H9 (cell line): ENCODE data around the gene VWF. TPM values are rescaled to one million over a fixed set of nuclear protein-coding genes. Genes with fewer than 3 reads are reported as not detected.

Experiments used
- DNase-seq: peaks from one replicate; pipeline ENCODE4 v3.0.0-alpha.2; 2017
- H2AFZ ChIP-seq: one replicate; pipeline ENCODE4 v1.6.1; 2013; ENCODE audit warnings: mild to moderate bottlenecking, low read length, control low read depth, moderate library complexity
- H2AK5ac ChIP-seq: 2 replicates; pipeline ENCODE4 v1.6.1; 2013; ENCODE audit warnings: low read length, control low read depth, mixed read lengths; ENCODE audit not compliant: insufficient read length
- H2BK120ac ChIP-seq: one replicate; pipeline ENCODE4 v1.6.1; 2013; ENCODE audit warnings: low read depth, mild to moderate bottlenecking, low read length, control low read depth, inconsistent platforms; ENCODE audit not compliant: poor library complexity, severe bottlenecking
- H2BK12ac ChIP-seq: 2 replicates; pipeline ENCODE4 v1.6.1; 2013; ENCODE audit warnings: low read length, control low read depth, mixed read lengths, low read depth; ENCODE audit not compliant: insufficient read length
- H2BK15ac ChIP-seq: 2 replicates; pipeline ENCODE4 v1.6.1; 2013; ENCODE audit warnings: low read depth, low read length, control low read depth
- H2BK20ac ChIP-seq: one replicate; pipeline ENCODE4 v1.6.1; 2013; ENCODE audit warnings: low read depth, mild to moderate bottlenecking, low read length, control low read depth, inconsistent platforms; ENCODE audit not compliant: poor library complexity, severe bottlenecking
- H2BK5ac ChIP-seq: 2 replicates; pipeline ENCODE4 v1.6.1; 2013; ENCODE audit warnings: low read length, control low read depth, mixed read lengths; ENCODE audit not compliant: insufficient read length
- H3K14ac ChIP-seq: 2 replicates; pipeline ENCODE4 v1.6.1; 2013; ENCODE audit warnings: low read length, control low read depth; ENCODE audit not compliant: insufficient read depth
- H3K18ac ChIP-seq: 2 replicates; pipeline ENCODE4 v1.6.1; 2013; ENCODE audit warnings: low read depth, mild to moderate bottlenecking, mixed read lengths, low read length, control low read depth; ENCODE audit not compliant: insufficient read length
- H3K23ac ChIP-seq: 2 replicates; pipeline ENCODE4 v1.6.1; 2013; ENCODE audit warnings: low read length, control low read depth, mixed read lengths, low read depth; ENCODE audit not compliant: insufficient read length
- H3K23me2 ChIP-seq: 2 replicates; pipeline ENCODE4 v1.6.1; 2013; ENCODE audit warnings: low read depth, mild to moderate bottlenecking, mixed read lengths, low read length, control low read depth; ENCODE audit not compliant: insufficient read length, poor library complexity, severe bottlenecking
- H3K27ac ChIP-seq: 2 replicates; pipeline ENCODE4 v1.5.1; 2013; ENCODE audit warnings: low read length, control low read depth, mixed read lengths, low read depth; ENCODE audit not compliant: insufficient read length
- H3K27me3 ChIP-seq: 2 replicates; pipeline ENCODE4 v1.6.1; 2013; ENCODE audit warnings: low read length, control low read depth, inconsistent platforms; ENCODE audit not compliant: insufficient read depth
- H3K4ac ChIP-seq: 2 replicates; pipeline ENCODE4 v1.6.1; 2013; ENCODE audit warnings: low read depth, mild to moderate bottlenecking, control low read depth, inconsistent platforms, low read length, moderate library complexity
- H3K4me1 ChIP-seq: 2 replicates; pipeline ENCODE4 v1.6.1; 2013; ENCODE audit warnings: low read length, control low read depth, inconsistent platforms; ENCODE audit not compliant: insufficient read depth
- H3K4me2 ChIP-seq: 2 replicates; pipeline ENCODE4 v1.6.1; 2013; ENCODE audit warnings: low read length, control low read depth, mixed read lengths; ENCODE audit not compliant: insufficient read length, insufficient read depth
- H3K56ac ChIP-seq: 2 replicates; pipeline ENCODE4 v1.6.1; 2013; ENCODE audit warnings: low read depth, mild to moderate bottlenecking, mixed read lengths, low read length, control low read depth; ENCODE audit not compliant: insufficient read length
- H3K79me1 ChIP-seq: 2 replicates; pipeline ENCODE4 v1.6.1; 2013; ENCODE audit warnings: low read depth, mild to moderate bottlenecking, moderate library complexity, low read length, control low read depth, inconsistent platforms; ENCODE audit not compliant: insufficient read depth, poor library complexity, severe bottlenecking
- H3K79me2 ChIP-seq: 2 replicates; pipeline ENCODE4 v1.6.1; 2013; ENCODE audit warnings: low read length, control low read depth, inconsistent platforms; ENCODE audit not compliant: insufficient read depth
- H3K9ac ChIP-seq: 2 replicates; pipeline ENCODE4 v1.6.1; 2013; ENCODE audit warnings: low read length, control low read depth, mixed read lengths; ENCODE audit not compliant: insufficient read length; ENCODE audit errors: extremely low read depth
- H3K9me3 ChIP-seq: one replicate; pipeline ENCODE4 v1.6.1; 2013; ENCODE audit warnings: low read depth, low read length, inconsistent platforms; ENCODE audit not compliant: control insufficient read depth
- H3T11ph ChIP-seq: one replicate; pipeline ENCODE4 v1.6.1; 2013; ENCODE audit warnings: mild to moderate bottlenecking, low read length, control low read depth, inconsistent platforms
- H4K20me1 ChIP-seq: one replicate; pipeline ENCODE4 v1.6.1; 2013; ENCODE audit not compliant: control insufficient read depth, insufficient read length, insufficient read depth
- H4K5ac ChIP-seq: 2 replicates; pipeline ENCODE4 v1.6.1; 2013; ENCODE audit warnings: low read depth, mild to moderate bottlenecking, mixed read lengths, low read length, control low read depth; ENCODE audit not compliant: insufficient read length
- H4K8ac ChIP-seq: replicated peaks from 2 replicates; pipeline ENCODE4 v1.6.1; 2013; ENCODE audit warnings: low read length, control low read depth, mixed read lengths, low read depth; ENCODE audit not compliant: insufficient read length
- H4K91ac ChIP-seq: 2 replicates; pipeline ENCODE4 v1.6.1; 2013; ENCODE audit warnings: low read depth, mild to moderate bottlenecking, moderate library complexity, mixed read lengths, low read length, control low read depth; ENCODE audit not compliant: insufficient read length
- H3K27ac Mint-ChIP-seq, 3 experiments: 2 replicates in 2 of 3; 3 replicates in 1 of 3; pipeline ENCODE4 v1.8.0; 2020 to 2021; ENCODE audit warnings: mixed read lengths in 3 of 3, mild to moderate bottlenecking in 1 of 3, moderate library complexity in 1 of 3
- H3K27me3 Mint-ChIP-seq: 2 replicates; pipeline ENCODE4 v1.8.0; 2021; ENCODE audit warnings: low read depth, mild to moderate bottlenecking, moderate library complexity, mixed read lengths
- H3K36me3 Mint-ChIP-seq, 3 experiments: 2 replicates in 2 of 3; 3 replicates in 1 of 3; pipeline ENCODE4 v1.8.0; 2020 to 2021; ENCODE audit warnings: low read depth in 3 of 3, mixed read lengths in 3 of 3; ENCODE audit not compliant: insufficient read depth in 1 of 3
- H3K4me1 Mint-ChIP-seq, 2 experiments: 2 replicates each; pipeline ENCODE4 v1.8.0; 2020; ENCODE audit warnings: mixed read lengths in 2 of 2
- H3K4me3 Mint-ChIP-seq, 2 experiments: 2 replicates in 1 of 2; 3 replicates in 1 of 2; pipeline ENCODE4 v1.8.0; 2020 to 2021; ENCODE audit warnings: mild to moderate bottlenecking in 2 of 2, mixed read lengths in 2 of 2, moderate library complexity in 1 of 2
- H3K9me3 Mint-ChIP-seq, 2 experiments: 2 replicates in 1 of 2; 3 replicates in 1 of 2; pipeline ENCODE4 v1.8.0; 2020; ENCODE audit warnings: mild to moderate bottlenecking in 2 of 2, mixed read lengths in 2 of 2, moderate library complexity in 1 of 2
- CTCF ChIP-seq: fragments of 200-600 bp; sonication (generic); conservative IDR thresholded peaks from 3 replicates; pipeline ENCODE4 v1.8.0; 2021; ENCODE audit warnings: antibody characterized with exemption, mild to moderate bottlenecking
- WGBS: extraction: QIAGEN DNeasy Blood & Tissue Kit; methylation state at CpG from one replicate; pipeline ENCODE4 v1.1.7; 2013; ENCODE audit warnings: missing lambda C conversion rate, low lambda C conversion rate, mixed read lengths; ENCODE audit not compliant: insufficient read length; ENCODE audit errors: extremely low coverage; 5-methylcytosine and 5-hydroxymethylcytosine counted together
- total RNA-seq: library from RNA; stranded (reverse); gene quantifications from 2 replicates; pipeline ENCODE4 v1.2.1, GENCODE V29; 2021

Gene VWF
- total RNA-seq, 1 experiment from 2014 or later, result 0.17 TPM

DNA sequence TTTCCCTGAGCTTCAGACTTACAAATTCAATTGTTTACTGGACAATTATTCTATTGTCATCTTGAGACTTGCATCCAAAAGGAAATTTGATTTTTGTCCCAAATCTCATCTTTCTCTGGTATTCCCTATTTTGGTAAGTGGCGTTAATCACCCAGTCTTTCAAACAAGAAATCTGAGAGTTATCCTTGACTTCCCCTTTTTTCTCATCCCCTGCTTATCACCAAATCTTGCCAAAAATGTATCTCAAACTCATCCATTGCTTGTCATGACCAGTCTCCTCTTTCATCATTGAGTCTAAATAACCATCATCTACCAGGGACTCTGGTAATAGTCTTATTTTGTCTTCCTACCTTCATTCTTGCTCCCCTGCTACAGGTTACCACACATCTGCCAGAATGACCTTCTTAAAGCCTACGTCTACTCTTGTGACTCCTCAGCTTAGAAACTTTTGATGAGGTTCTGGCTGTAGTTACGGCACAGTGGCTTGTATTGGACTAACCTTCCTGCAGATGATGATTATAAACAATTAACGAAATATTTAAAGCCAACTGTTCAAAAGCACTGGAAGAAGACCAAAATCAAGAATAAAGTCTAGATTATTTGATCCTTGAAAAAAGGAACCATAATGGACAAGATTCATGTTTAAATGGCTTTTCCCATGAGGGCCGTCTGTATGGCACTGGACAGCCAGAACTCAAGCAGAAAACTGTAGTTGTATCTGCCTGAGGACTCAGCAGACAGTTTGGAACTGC lies 170.5 kb downstream of the VWF start:
- Mint-ChIP-seq H3K27ac (no peak overlapping the region), H3K36me3 (no peaks in the 10 kb centered on the region; a peak in 1 of 7 replicates), H3K9me3 (no peaks in the 10 kb centered on the region; a peak in 1 of 5 replicates), H3K4me1 (0 out of 4 replicates have a peak, but pooled peaks cover 0 to 3% of the 10 kb centered on the region in 2 experiments), H3K27me3 (peaks cover 23% of the 10 kb centered on the region), H3K4me3 (no peak overlapping the region)
- no peak overlapping the region for H4K8ac ChIP-seq
- H3K4me1 ChIP-seq, result no peaks in the 10 kb centered on the region
- TF ChIP-seq CTCF, result no peak
- no peaks in the 10 kb centered on the region for H3K27me3 ChIP-seq
- DNase-seq, result no peak
- no peak overlapping the region for H3K9ac ChIP-seq
- H3K79me2 ChIP-seq, result no peaks in the 10 kb centered on the region
- H4K5ac ChIP-seq, result no peak overlapping the region
- no peak overlapping the region for H3K4me2 ChIP-seq
- no peak overlapping the region for H3K56ac ChIP-seq
- no peak overlapping the region for H2AFZ ChIP-seq
- no peak overlapping the region for H4K91ac ChIP-seq
- H3K79me1 ChIP-seq, result no peaks in the 10 kb centered on the region
- H3K27ac ChIP-seq, result no peak overlapping the region
- H3K4ac ChIP-seq, result no peak overlapping the region
- no peak overlapping the region for H3K14ac ChIP-seq
- no peak overlapping the region for H2AK5ac ChIP-seq
- WGBS, result no CpG with 5 or more reads among the region's 5 CpGs
- no peak overlapping the region for H3K18ac ChIP-seq
- H3K9me3 ChIP-seq, result no peaks in the 10 kb centered on the region
- H2BK5ac ChIP-seq, result no peak overlapping the region
- H3K23me2 ChIP-seq, result no peaks in the 10 kb centered on the region
- H2BK15ac ChIP-seq, result no peak overlapping the region
- no peaks in the 10 kb centered on the region for H4K20me1 ChIP-seq
- H2BK12ac ChIP-seq, result no peak overlapping the region
- no peak overlapping the region for H3T11ph ChIP-seq
- no peak overlapping the region for H3K23ac ChIP-seq
- H2BK20ac ChIP-seq, result no peak overlapping the region
- H2BK120ac ChIP-seq, result no peak overlapping the region
